Body of pancreas (tissue), 4 donors: Measurements from ENCODE around the gene SYT9.

Experiments used
- POLR2A ChIP-seq, 3 donors: fragments of 450-650 bp; IDR thresholded peaks; one replicate each; pipeline ENCODE4 v1.6.1; 2016; ENCODE audit warnings: antibody characterized with exemption in 3 of 3, mild to moderate bottlenecking in 2 of 3
- TF ChIP-seq, protein P1 (sequence below), 7 experiments: fragments of 450-650 bp in 4 of 7; fragments of 200-600 bp in 3 of 7; sonication (generic) in 3 of 7; IDR thresholded peaks; one replicate each; pipeline ENCODE4 v1.5.1; 2016 to 2019; ENCODE audit warnings: antibody characterized with exemption in 7 of 7

GRCh38 chr11:7514099-7514591, 262.4 kb downstream of the SYT9 start:
- TF ChIP-seq POLR2A (IDR thresholded peaks at IDR 0.05) = no peak
- TF ChIP-seq, protein P1, sequence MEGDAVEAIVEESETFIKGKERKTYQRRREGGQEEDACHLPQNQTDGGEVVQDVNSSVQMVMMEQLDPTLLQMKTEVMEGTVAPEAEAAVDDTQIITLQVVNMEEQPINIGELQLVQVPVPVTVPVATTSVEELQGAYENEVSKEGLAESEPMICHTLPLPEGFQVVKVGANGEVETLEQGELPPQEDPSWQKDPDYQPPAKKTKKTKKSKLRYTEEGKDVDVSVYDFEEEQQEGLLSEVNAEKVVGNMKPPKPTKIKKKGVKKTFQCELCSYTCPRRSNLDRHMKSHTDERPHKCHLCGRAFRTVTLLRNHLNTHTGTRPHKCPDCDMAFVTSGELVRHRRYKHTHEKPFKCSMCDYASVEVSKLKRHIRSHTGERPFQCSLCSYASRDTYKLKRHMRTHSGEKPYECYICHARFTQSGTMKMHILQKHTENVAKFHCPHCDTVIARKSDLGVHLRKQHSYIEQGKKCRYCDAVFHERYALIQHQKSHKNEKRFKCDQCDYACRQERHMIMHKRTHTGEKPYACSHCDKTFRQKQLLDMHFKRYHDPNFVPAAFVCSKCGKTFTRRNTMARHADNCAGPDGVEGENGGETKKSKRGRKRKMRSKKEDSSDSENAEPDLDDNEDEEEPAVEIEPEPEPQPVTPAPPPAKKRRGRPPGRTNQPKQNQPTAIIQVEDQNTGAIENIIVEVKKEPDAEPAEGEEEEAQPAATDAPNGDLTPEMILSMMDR (IDR thresholded peaks at IDR 0.05) = no peak
